ENCODE results near the gene ESRP2.

The ESRP2 gene

GRCh38 chr16:68235887-68236136 is at the start of gene ESRP2:
TSS of gene ESRP2 (minus strand) at chr16:68236127. CDS start at chr16:68236045, 82 bp downstream.
- no peak for DNase-seq

DNA sequence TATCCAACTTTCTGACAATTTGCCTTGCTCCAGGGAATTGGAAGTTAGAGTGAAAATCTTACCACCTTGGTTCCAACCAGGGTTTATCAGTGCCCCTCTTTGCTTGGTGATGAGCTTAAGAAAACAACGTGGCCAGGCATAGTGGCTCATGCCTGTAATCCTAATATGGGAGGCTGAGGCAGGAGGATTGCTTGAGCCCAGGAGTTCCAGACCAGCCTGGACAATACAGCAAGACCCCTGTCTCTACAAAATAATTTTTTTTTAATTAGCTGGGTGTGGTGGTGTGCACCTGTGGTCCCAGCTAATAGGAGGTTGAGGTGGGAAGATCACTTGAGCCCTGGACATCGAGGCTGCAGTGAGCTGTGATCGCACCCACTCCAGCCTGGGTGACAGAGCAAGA is 49.8 kb upstream of the ESRP2 start:
- DNase-seq = no peak

GRCh38 chr16:68284847-68285246 is 48.9 kb upstream of the ESRP2 start:
- DNase-seq = no peak

DNA sequence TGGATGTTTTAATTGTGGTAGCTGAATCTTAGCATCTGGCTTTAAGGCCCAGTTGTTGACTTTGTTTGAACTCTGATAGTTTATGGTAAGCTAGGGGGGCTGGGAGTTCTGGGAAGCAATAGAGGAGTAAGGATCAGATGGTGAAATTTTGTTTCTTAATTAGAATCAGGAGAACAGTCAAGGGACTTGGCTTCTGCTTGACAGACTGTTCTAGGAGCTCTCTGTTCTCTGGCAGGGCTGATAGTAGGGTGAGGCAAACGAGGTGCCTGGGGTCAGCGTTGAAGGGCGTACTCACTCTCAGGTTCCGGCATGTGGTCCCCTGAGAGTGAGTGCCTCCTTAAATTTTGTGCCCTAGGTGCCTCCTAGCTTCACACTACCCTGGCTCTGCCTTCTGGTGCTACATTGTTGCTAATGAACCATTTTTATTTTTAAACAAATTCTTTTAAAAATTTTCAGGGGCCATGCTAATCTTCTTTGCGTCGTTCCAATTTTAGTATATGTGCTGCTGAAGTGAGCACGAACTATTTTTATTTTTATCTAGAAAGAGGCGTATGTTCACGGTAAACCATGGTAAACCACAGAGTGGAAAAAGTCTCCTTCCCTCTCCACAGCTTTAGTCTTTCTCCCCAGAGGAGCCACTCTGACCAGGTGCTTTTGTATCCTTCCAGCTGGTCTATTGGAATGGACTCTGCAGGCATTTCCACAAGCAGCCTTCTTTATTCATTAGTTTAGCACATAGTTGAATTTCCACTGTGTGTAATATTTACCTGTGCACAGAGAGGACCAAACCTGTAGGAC is 48.1 kb upstream of the ESRP2 start:
- DNase-seq = no peak

DNA sequence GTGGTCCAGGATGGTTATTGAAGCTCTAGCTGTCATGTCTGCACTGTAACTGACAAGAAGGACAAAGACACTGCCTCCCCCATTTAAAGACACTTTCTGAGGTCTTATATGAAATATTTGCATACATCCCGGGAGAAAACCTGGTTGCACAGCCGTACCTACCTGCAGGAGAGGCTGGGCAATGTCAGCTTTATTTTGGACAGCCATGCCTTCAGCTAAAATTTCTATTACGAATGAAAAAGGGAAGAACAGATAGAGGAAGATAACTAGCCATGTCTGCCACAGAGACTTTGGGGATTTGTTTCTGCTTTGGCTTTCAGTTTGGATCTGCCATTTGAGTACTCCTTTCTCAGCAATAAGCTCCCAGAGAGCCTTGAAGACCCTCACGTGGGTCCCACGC is 47.4 kb upstream of the ESRP2 start:
- no peak for DNase-seq

DNA sequence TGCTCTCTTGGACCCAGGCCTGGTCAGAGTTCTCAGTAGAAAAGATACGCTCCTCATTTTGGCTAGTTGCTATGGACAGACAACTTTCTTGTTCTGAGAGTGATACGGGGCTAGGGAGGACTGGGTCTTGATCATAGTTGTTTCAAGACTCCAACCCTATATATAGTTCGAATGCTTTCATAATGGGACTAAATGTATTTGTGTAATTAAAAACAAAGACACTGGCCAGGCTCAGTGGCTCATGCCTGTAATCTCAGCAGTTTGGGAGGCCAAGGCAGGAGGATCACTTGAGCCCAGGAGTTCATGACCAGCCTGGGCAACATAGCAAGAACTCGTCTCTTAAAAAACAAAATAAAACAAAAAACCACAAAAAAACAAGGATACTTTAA is 46.1 kb upstream of the ESRP2 start:
- DNase-seq = no peak

- no peak for DNase-seq
These were observed 45.6 kb upstream of the ESRP2 start for GRCh38 chr16:68281368-68282063.

DNA sequence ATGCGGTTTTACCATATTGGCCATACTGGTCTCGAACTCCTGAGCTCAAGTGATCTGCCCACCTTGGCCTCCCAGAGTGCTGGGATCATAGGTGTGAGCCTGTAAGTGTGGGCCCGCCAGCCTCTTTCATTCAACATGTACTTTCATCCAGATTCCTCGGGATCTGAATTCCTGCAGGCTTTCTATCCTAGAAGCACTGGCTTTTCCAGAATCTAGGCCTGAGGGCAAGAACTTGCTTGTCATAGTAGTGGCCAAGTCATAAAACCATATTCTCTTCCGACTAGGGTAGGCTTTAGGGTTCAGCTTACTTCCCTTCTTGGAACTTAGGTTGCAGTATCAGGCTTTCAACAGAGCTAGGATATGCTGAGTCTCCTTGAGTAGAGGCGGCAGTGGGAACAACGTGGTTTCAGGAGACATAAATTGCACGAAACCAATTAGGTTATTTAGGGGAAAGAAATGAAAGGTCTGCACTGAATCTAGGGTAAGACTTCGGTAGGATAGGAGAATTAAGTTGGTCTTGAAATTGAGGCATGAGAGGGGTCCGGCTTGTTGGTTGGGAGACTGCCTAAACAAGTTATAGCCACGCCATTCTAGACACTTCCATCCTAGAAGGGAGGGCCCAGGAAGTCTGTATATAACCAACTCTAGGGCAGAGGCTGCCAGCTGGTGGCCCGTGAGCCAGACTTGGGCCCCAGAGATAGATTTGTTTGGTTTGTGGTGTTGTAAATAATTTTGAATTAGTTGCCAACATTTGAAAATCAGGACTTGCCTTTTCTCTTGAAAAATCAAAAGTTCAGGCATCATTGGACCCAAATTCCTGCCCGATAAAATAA is 44.0 kb upstream of the ESRP2 start:
- no peak for DNase-seq

DNA sequence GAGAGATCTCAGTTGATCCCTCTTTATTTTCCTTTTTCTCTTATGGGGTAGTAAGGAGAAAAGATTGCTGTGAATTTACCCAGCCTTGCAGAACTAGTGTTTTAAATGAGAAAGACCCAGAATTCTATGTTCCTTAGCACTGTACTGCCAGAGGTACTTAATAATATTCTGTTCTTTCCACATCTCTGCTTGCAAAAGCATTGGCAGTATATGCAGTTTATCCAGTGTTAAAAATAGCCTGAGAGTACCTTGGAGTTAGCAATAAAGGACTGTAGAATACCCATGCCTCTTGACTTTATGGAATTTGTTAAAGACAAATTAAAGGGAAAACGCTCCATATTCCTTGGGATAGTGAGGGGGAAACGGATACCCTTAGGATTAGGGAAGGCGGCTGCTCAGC is 40.3 kb upstream of the ESRP2 start:
- no peak for DNase-seq

DNA sequence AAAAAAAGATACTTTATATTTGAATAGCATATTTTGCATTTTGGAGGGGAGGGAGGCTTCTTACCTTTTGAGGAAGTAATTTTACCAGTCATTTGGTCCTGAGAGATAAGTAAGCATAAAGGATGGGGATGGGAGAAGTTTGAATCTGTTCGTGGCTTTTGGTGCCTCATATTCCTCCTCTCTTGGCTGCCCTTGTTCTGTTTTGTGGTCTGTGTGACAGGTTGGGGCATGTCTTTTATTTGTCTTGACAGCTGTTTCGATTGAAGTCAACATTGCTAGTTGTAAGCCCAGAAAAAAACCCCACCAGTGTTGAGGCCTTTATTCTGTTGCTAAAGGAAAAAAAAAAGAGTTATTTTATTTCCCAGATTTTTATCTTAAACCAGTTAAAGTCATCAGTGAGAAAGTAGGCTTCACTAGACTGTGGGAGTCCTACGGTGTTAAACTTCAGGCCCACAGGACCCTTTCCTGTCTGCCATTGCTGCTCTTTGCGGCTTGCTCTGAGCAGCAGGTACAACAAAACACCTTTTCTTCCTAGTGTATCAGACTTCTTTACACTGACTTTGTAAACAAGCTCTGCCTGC is 39.8 kb upstream of the ESRP2 start:
- DNase-seq = peak; percentile 12

DNA sequence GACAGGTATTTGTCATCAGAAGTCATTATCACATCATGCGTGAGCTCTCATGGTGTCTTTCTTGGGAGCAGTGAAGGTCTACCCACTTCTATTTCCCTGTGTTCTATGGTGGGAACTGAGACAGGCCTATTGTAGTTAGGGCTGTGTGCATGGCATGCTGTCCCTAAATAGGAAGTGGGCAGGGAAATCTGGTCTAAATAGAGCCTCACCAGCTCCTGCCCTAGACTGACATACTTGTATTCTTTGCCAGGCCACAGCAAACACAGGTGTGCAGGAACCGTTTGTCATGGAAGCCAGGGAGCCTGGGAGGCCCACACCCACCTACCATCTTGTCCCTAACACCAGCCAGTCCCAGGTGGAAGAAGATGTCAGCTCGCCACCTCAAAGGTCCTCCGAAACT is 38.5 kb upstream of the ESRP2 start:
- no peak for DNase-seq

DNA sequence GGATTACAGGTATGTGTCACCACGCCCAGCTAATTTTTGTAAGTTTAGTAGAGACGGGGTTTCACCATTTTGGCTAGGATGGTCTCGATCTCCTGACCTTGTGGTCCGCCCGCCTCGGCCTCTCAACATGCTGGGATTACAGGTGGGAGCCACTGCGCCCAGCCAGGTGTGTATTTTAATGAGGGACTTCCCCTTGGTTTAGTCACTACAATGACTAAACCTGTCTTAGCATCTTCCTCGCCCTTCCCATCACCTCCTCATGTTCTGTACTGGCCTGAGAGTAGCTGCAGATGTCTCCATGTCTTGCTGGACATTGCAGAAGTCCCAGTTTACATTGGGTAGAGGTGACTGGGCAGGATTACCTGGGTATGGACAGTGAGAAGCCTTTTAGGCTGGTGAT is 38.0 kb upstream of the ESRP2 start:
- no peak for DNase-seq

DNA sequence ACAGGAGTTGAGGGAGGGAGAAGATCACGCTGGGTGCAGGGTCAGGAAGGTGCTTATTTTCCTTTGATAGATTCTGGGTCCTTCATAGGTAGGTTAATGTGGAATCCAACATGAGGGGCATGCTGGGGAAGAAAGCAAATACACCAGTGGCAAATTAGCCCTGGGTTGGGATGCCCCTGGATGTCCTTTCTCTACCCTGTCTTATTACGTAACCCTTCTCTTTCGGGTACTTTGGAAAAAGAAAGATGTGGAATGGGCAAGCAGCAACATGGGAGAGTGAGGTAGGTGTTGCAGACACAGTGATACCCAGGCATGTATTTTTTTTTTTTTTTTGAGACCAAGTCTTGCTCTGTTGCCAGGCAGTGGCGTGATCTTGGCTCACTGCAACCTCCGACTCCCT is 37.5 kb upstream of the ESRP2 start:
- DNase-seq = no peak

- peak; percentile 15 for DNase-seq
These were observed 36.7 kb upstream of the ESRP2 start for GRCh38 chr16:68272507-68273209.

GRCh38 chr16:68270353-68270752 is 34.4 kb upstream of the ESRP2 start:
- DNase-seq = no peak

DNA sequence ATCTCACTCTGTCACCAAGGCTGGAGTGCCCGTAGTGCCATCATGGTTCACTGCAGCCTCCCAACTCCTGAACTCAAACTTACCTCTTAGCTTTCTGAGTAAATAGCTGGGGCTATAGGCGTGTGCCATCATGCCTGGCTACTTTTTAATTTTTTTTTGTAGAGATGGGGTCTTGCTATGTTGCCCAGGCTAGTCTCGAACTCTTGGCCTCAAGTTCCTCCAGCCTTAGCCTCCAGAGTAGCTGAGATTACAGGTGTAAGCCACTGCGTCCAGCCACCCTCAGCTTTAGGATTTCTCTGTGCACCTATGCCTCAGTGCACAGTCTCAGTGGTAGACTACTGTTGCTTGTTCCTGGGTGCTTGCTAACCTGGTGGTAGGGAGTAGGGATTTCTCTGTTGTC is 33.9 kb upstream of the ESRP2 start:
- DNase-seq = no peak

DNA sequence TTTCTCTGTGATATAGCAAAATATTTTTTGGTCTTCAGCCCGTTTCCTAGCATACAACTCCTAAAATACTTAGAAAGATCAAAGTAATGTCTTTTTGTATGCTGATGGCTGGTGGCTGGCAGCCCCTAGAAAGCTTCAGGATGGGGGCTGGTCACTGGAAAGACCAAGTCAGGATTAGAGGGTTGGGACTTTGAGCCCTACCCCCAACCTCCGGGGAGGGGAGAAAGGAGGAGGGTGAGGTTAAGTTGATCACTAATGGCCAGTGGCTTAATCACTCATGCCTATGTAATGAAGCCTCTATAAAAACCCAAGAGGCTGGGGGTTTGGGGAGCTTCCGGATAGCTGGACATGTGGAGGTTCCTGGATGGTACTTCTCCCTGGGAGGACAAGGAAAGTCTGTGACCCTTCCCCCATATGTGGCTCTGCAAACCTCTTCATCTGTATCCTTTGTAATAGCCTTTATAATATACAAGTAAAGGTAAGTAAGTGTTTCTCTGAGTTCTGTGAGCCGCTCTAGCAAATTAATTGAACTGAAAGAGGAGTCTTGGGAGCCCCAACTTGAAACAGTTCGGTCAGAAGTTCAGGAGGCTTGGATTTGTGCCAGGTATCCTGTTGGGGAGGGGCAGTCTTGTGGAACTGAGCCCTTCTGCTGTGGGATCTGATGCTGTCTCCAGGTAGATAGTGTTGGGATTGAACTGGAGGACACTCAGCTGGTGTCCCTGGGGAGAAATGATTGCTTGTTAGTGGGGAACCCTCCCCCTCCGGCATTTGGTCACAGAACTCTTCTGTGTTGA is 31.9 kb upstream of the ESRP2 start:
- no peak for DNase-seq

DNA sequence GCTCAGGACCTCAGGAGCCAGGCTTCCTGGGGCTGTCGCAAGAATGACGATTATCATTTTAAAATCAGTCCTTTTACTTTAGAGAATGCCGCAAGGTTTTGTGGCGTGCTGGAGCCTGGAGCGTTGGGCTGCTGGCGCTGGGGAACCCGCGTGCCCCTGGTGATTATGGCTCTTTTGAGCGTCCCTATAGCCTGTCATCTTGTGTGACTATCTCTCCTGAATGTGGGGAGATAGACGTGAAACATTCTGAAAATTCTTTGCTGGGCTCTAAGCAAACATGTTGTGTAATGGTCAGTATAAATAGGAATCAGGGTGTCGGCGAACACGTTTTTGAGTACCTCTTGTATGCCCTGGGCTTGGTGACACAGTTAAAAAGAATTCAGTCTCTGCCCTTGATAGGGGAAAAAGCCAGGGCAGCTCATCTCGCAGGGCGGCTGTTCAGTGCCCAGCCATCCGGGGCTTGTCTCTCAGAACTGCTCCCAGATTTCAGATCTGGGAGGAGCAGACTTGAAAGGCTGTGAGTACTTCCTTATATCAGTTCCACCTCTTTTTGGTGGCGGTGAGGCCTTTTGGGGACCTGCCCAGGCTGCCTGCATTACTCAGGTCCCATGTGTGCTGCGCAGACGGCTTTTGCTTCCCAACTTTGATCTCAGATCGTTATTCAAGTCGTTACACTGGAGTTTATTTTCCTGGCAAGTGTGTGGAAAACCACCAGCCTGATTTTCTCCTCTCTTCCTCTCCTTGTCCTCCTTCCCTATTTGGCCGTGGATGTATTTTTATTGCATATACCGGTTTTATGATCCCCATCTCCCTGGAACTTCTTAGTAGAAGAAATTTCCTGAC is 29.4 kb upstream of the ESRP2 start:
- DNase-seq = peak; percentile 31

GRCh38 chr16:68264128-68265077 is 28.5 kb upstream of the ESRP2 start, which contains the start of gene SLC7A6:
TSS of gene SLC7A6 (plus strand) at chr16:68264526. CDS start at chr16:68274727, 10,201 bp downstream.
- peak; percentile 80 for DNase-seq

All from stimulated activated naive CD4-positive, alpha-beta T cell treated with Interleukin-2 at 50 U/mL for 16 hours (primary cell).